VCaP (cell line): ENCODE measurements around the gene ARL15.

Source experiments
- H3K27ac ChIP-seq: fragments of 450-650 bp; 2 replicates; pipeline ENCODE4 v1.5.1; 2017
- TF ChIP-seq, protein P1 (sequence below): fragments of 450-650 bp; conservative IDR thresholded peaks from 2 replicates; pipeline ENCODE4 v1.5.1; 2017; ENCODE audit warnings: mild to moderate bottlenecking, moderate library complexity

ARL15 gene

GRCh38 chr5:53942724-53943123, 367.6 kb downstream of the ARL15 start:
- no peak overlapping the region for H3K27ac ChIP-seq
- TF ChIP-seq, protein P1, sequence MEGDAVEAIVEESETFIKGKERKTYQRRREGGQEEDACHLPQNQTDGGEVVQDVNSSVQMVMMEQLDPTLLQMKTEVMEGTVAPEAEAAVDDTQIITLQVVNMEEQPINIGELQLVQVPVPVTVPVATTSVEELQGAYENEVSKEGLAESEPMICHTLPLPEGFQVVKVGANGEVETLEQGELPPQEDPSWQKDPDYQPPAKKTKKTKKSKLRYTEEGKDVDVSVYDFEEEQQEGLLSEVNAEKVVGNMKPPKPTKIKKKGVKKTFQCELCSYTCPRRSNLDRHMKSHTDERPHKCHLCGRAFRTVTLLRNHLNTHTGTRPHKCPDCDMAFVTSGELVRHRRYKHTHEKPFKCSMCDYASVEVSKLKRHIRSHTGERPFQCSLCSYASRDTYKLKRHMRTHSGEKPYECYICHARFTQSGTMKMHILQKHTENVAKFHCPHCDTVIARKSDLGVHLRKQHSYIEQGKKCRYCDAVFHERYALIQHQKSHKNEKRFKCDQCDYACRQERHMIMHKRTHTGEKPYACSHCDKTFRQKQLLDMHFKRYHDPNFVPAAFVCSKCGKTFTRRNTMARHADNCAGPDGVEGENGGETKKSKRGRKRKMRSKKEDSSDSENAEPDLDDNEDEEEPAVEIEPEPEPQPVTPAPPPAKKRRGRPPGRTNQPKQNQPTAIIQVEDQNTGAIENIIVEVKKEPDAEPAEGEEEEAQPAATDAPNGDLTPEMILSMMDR: no peak

- H3K27ac ChIP-seq: no peak overlapping the region
- TF ChIP-seq, protein P1: no peak
These were observed 369.5 kb downstream of the ARL15 start for GRCh38 chr5:53940921-53941320.

DNA sequence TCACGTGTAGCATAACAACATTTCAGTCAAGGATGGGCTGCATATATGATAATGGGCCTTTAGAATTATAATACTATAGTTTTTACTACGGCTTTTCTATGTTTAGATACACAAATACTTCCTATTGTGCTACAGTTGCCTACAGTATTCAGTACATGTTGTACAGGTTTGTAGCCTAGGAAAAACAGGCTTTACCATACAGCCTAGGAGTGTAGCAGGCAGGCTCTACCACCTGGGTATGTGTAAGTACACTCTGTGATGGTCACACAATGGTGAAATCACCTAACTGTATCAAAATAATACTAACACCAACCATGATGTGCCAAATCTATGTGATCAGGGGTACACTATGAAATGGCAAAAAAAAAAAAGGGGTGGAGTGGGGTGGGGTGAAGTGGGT, 372.9 kb downstream of the ARL15 start:
- H3K27ac ChIP-seq: no peak overlapping the region
- TF ChIP-seq, protein P1: no peak

DNA sequence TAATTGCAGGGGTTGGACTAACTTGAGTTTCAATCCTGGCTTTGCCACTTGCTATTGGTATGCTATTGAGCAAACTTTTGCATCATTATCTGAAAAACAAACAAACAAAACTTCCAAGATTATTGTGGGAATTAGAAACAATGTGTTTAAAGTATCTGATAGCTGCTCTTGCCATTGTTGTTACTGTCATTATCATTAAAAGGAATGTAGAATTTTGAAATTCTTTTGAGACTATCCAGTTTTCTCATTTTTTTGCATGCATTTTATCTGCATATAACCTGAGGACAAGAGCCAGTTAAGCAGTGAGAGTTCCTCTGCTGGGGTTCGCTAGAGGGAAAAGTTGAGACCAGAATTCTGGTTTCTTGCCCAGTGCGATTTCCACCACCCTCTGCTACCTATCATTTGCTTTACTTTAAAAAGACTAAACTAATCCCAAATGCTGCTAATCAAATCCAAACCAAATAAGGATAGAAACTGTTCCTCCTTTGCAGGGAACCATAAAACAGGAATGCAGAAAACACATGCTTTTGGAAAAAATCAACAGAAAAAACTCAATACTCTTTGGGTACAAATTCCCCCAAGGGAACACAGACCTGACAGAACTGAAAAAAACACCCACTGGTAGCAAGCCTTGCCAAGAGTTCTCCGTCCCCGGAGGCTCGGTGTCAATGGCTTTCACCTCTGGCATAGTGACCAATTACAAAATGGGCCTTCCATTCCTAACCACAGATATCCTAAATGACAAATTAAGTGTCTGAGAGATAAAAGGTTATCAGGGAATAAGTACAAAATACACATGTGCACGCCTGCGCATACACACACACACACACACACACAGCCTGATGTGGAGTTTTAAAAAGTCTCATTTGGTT, 373.7 kb downstream of the ARL15 start:
- TF ChIP-seq, protein P1: no peak

DNA sequence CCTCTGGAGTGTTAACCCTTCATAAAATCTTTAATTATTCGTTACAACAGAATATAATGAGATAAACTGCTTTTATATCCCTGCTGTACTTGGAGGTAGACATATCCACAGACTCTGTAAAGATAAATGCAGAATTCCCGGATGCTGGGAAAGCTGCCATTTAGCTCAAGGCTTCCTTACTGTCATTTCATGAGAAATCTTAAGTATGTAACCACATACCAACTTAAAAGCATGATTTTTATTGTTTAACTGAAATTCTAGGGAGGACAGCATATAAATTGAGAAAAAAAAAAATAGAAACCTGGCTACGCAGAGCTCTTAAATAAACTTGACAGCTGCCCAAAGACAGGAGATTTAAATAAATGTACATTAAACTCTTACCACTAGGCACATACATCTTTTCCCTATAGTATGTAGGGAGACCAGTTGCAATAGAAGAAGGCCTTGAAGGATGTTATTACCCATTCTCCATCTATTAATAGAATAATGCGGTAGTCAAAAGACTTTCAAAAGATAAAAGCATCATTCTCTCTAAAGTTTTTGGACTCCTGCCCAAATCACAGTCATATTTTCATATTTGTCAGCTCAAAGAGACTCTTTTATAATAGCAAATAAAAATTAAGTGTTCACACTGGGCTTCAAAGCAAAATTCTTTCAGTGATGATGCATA, 376.1 kb downstream of the ARL15 start:
- peak overlapping the region; percentile 22; the same call in 1 of the 2 replicates for H3K27ac ChIP-seq
- TF ChIP-seq, protein P1: no peak

More for the DNA sequence above, 373.7 kb downstream of the ARL15 start:
- no peak overlapping the region for H3K27ac ChIP-seq

DNA sequence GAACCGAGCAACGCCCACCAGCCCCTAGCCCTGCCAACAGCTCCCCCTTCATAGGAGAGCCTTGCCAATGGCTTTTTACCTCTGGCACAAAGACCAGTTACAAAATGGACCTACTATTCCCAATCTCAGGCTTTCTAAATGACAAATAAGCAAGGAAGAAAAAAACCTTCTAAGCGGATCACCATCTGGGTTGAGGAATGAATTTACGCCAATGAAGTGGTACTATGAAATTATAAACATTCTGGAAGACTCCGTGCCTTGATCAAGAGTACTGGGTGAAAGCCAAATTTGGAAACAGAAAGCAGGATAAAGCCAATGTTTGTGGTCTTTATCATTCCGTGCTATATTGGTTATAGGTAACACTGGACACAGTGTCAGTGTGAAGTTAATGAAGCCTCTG, 378.0 kb downstream of the ARL15 start:
- no peak overlapping the region for H3K27ac ChIP-seq
- TF ChIP-seq, protein P1: no peak

GRCh38 chr5:53930457-53930856, 379.9 kb downstream of the ARL15 start:
- H3K27ac ChIP-seq: no peak overlapping the region
- TF ChIP-seq, protein P1: no peak
